Heart left ventricle (tissue), 16 donors: ENCODE results near the gene ANP32A. TPM values are rescaled to one million over a fixed set of nuclear protein-coding genes. Genes with fewer than 3 reads are reported as not detected.
A peak's percentile ranks its signal among the peaks of the same experiment; 100 is the strongest.

ENCODE experiments used
- ATAC-seq, 4 donors: fragments of 200-7000 bp; cut with Tn5 transposase; one replicate each; pipeline ENCODE4 v1.9.1; 2020 to 2022; ENCODE audit warnings: moderate library complexity in 4 of 4, mild to moderate bottlenecking in 3 of 4, moderate number of reproducible peaks in 1 of 4
- DNase-seq, 5 donors: peaks; one replicate each; pipeline ENCODE4 v3.0.0-alpha.2; 2020
- H3K27ac ChIP-seq, 12 donors: fragments of 200-600 bp; sonication (generic) in 4 of 12; one replicate each; pipeline versions ENCODE4 v1.5.0 to v1.8.0; 2016 to 2022; ENCODE audit warnings: mild to moderate bottlenecking in 2 of 12
- H3K27me3 ChIP-seq, 9 donors: fragments of 200-600 bp; sonication (generic) in 2 of 9; one replicate each; pipeline versions ENCODE4 v1.5.1 to v1.8.0; 2016 to 2022; ENCODE audit warnings: mild to moderate bottlenecking in 3 of 9
- H3K36me3 ChIP-seq, 9 donors: fragments of 200-600 bp; sonication (generic) in 2 of 9; one replicate each; pipeline versions ENCODE4 v1.5.0 to v1.8.0; 2018 to 2022; ENCODE audit warnings: mild to moderate bottlenecking in 2 of 9
- H3K4me1 ChIP-seq, 12 donors: fragments of 200-600 bp; sonication (generic) in 4 of 12; one replicate each; pipeline versions ENCODE4 v1.5.0 to v1.8.0; 2016 to 2022; ENCODE audit warnings: mild to moderate bottlenecking in 3 of 12
- H3K4me3 ChIP-seq, 12 donors: fragments of 200-600 bp; sonication (generic) in 4 of 12; one replicate each; pipeline versions ENCODE4 v1.5.0 to v1.8.0; 2017 to 2022; ENCODE audit warnings: mild to moderate bottlenecking in 9 of 12, moderate library complexity in 4 of 12
- H3K9me3 ChIP-seq, 12 donors: fragments of 200-600 bp; sonication (generic) in 4 of 12; one replicate each; pipeline versions ENCODE4 v1.5.0 to v1.8.0; 2016 to 2022; ENCODE audit warnings: mild to moderate bottlenecking in 1 of 12
- POLR2A ChIP-seq, 2 donors: fragments of 450-650 bp; IDR thresholded peaks; one replicate each; pipeline ENCODE4 v1.6.1; 2017; ENCODE audit warnings: antibody characterized with exemption in 2 of 2, mild to moderate bottlenecking in 2 of 2, moderate library complexity in 2 of 2
- WGBS, 4 donors: extraction: QIAGEN DNeasy Blood & Tissue Kit in 2 of 4; methylation state at CpG; one replicate each; pipeline versions ENCODE4 v1.1.5 to v1.1.7; 2013 to 2018; 5-methylcytosine and 5-hydroxymethylcytosine counted together
- intact Hi-C, 10 donors: fragments of 100-400 bp; cut with DNase I; formaldehyde crosslinking; loops; one replicate each; pipeline versions ENCODE4 v1.11.1 to v1.14.2; 2022
- polyA plus RNA-seq, 2 donors: library from polyadenylated mRNA; stranded (reverse); fragments of 200-250 nt; gene quantifications; one replicate each; pipeline ENCODE4 v1.2.3, GENCODE V29; 2013
- total RNA-seq, 9 donors: library from RNA; depleted of rRNA in 2 of 9; stranded (reverse); fragments of >200 nt in 2 of 9; fragmentation: NEBNext Ultra II Directional in 3 of 9; extraction: Animal tissue kit (Norgen Biotek cat#: 25700) in 3 of 9; gene quantifications; one replicate each; pipeline versions ENCODE4 v1.1.0 to v1.2.4, GENCODE V29; 2016 to 2023
- TF ChIP-seq, protein P1 (sequence below), 12 donors: fragments of 200-600 bp; sonication (generic) in 4 of 12; IDR thresholded peaks; one replicate each; pipeline versions ENCODE4 v1.5.0 to v1.8.0; 2018 to 2022; ENCODE audit warnings: antibody characterized with exemption in 12 of 12, mild to moderate bottlenecking in 5 of 12
- donor health status: ischemic (EF 13 %, LVEDD 7.1; RV severe dilation, severe dysfunction).
- donor health status: healthy with polysubstance abuse.
- donor health status: DM: no; HTN: yes; CAD: no.
- donor health status: DM: no; HTN: no; CAD: no.
- donor health status: ischemic (EF 25% LVEDD 6.9; RV normal size, moderate dysfunction).
- donor health status: ischemic (EF 25% LVEDD 5.7; RV mildly dilated, moderate dysfunction).
- donor health status: healthy.
- donor health status: DM: yes; HTN: yes; CAD: no.
- donor health status: ischemic (EF 35%, LVEDD 5.7; RV mildly dilated, moderate dysfunction).
- donor health status: nonischemic (EF 11% LVEDD 7.7; RV severe dilation, severe dysfunction).
- donor health status: DM: yes; HTN: yes; CAD: no.
- donor health status: PGD.
- donor health status: ischemic (EF 29% LVEDD 5.4; RV normal size, mild dysfunction).
- donor health status: nonischemic (EF 23%, LVEDD 6.1; RV moderate dilation, normal function).

Gene ANP32A
- total and polyA plus RNA-seq, 11 donors: 55.7 to 202 (median 142) TPM

- TF ChIP-seq, protein P1, sequence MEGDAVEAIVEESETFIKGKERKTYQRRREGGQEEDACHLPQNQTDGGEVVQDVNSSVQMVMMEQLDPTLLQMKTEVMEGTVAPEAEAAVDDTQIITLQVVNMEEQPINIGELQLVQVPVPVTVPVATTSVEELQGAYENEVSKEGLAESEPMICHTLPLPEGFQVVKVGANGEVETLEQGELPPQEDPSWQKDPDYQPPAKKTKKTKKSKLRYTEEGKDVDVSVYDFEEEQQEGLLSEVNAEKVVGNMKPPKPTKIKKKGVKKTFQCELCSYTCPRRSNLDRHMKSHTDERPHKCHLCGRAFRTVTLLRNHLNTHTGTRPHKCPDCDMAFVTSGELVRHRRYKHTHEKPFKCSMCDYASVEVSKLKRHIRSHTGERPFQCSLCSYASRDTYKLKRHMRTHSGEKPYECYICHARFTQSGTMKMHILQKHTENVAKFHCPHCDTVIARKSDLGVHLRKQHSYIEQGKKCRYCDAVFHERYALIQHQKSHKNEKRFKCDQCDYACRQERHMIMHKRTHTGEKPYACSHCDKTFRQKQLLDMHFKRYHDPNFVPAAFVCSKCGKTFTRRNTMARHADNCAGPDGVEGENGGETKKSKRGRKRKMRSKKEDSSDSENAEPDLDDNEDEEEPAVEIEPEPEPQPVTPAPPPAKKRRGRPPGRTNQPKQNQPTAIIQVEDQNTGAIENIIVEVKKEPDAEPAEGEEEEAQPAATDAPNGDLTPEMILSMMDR (IDR thresholded peaks at IDR 0.05): no peak
- peak in 1 of 2 donors; percentile 37 for TF ChIP-seq POLR2A (IDR thresholded peaks at IDR 0.05)
- WGBS, 4 donors: 0 to 1% (median 1%) methylated on average over 44 to 48 of the region's 48 CpGs
- intact Hi-C loops: loop anchor here (2.0 to 10.0 kb wide), 11 partner anchors 25 to 265 kb away; no protein-coding TSS in a partner anchor
- Histone ChIP-seq H3K27ac (peak overlapping the region; percentile 97 to 100 (median 100)), H3K4me1 (peaks cover 0 to 38% (median 26%) of the 10 kb centered on the region in 12 donors), H3K27me3 (no peaks in the 10 kb centered on the region), H3K9me3 (no peaks in the 10 kb centered on the region), H3K4me3 (peak overlapping the region; percentile 80 to 98 (median 94)), H3K36me3 (no peaks in the 10 kb centered on the region)
- ATAC-seq (peak in 3 of 4 donors; percentile 7 to 34 (median 14)), DNase-seq (peak; percentile 45 to 72 (median 51))
Measured at GRCh38 chr15:68819495-68820294, 1.0 kb downstream of the ANP32A start.

GRCh38 chr15:68818769-68819494, 1.8 kb downstream of the ANP32A start:
- peak overlapping the region; percentile 80 to 98 (median 94) for H3K4me3 ChIP-seq
- TF ChIP-seq, protein P1 (IDR thresholded peaks at IDR 0.05): no peak
- no peak for TF ChIP-seq POLR2A (IDR thresholded peaks at IDR 0.05)
- 0 to 1% (median 0%) methylated on average over 43 to 68 of the region's 68 CpGs for WGBS, 4 donors
- peak; percentile 58 to 83 (median 66) for DNase-seq
- intact Hi-C loops: loop anchor here in 9 of 10 donors (1.0 to 10.0 kb wide), 8 partner anchors 24 to 114 kb away; no protein-coding TSS in a partner anchor
- no peaks in the 10 kb centered on the region for H3K36me3 ChIP-seq
- H3K27ac ChIP-seq: peak overlapping the region; percentile 97 to 100 (median 100)
- no peaks in the 10 kb centered on the region for H3K27me3 ChIP-seq
- H3K4me1 ChIP-seq: peaks cover 0 to 46% (median 34%) of the 10 kb centered on the region in 12 donors
- no peaks in the 10 kb centered on the region for H3K9me3 ChIP-seq
- ATAC-seq: peak in 3 of 4 donors; percentile 3 to 9 (median 8)

DNA sequence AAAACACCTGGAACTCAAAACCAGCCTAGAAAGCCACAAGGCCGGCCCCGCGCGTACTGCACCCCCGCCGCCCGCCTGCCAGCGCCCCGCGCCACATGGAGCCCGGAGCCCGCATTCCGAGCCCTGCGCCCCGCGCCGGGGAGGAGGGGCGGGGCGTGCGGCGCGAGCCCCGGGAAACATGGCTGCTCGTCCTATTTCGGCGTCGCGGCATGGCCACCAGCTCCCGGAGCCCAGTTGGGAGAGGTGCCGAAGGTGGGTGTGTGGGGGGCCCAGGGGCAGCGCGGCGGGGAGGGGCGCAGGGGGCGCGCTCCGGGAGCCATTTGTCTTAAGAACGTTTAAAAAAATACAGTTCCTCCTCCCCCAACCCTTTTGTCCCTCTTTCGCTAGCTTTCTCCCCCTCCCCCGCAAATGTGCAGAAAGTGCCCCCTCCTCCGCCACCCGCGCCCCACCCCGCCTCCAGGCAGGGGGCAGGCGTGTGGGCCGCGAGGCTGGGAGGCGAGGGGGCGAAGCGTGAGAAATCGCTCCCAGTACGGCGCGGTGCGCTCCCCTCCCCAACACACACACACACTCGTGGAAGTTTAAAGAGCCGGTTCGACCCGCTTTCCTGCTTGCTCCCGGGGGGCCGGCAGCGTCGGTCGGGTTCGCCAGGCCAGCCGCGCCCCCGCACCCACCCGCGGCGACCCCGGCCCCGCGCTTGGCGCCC, 2.5 kb downstream of the ANP32A start:
- WGBS, 4 donors: 0 to 1% (median 1%) methylated on average over 41 to 75 of the region's 75 CpGs
- peak; percentile 68 to 85 (median 76) for DNase-seq
- peak overlapping the region; percentile 97 to 100 (median 100) for H3K27ac ChIP-seq
- no peaks in the 10 kb centered on the region for H3K27me3 ChIP-seq
- H3K4me1 ChIP-seq: peaks cover 0 to 53% (median 41%) of the 10 kb centered on the region in 12 donors
- peak in 2 of 4 donors; percentile 34 to 52 for ATAC-seq
- TF ChIP-seq, protein P1 (IDR thresholded peaks at IDR 0.05): peak in 1 of 12 donors; percentile 2
- TF ChIP-seq POLR2A (IDR thresholded peaks at IDR 0.05): no peak
- peak overlapping the region; percentile 80 to 98 (median 94) for H3K4me3 ChIP-seq
- H3K36me3 ChIP-seq: no peaks in the 10 kb centered on the region
- intact Hi-C loops: loop anchor here in 9 of 10 donors (1.0 to 10.0 kb wide), 8 partner anchors 23 to 113 kb away; no protein-coding TSS in a partner anchor
- H3K9me3 ChIP-seq: no peaks in the 10 kb centered on the region
